GM12872 (cell line): Measurements from ENCODE around the gene SMG6.

ENCODE experiments used
- CTCF ChIP-seq: IDR thresholded peaks from 3 replicates; pipeline ENCODE4 v1.5.1; 2011; ENCODE audit warnings: low read depth, mild to moderate bottlenecking, low read length, moderate library complexity; ENCODE audit not compliant: insufficient read depth

Gene SMG6

GRCh38 chr17:2183346-2183745 lies 120.2 kb downstream of the SMG6 start:
- TF ChIP-seq CTCF = no peak

DNA sequence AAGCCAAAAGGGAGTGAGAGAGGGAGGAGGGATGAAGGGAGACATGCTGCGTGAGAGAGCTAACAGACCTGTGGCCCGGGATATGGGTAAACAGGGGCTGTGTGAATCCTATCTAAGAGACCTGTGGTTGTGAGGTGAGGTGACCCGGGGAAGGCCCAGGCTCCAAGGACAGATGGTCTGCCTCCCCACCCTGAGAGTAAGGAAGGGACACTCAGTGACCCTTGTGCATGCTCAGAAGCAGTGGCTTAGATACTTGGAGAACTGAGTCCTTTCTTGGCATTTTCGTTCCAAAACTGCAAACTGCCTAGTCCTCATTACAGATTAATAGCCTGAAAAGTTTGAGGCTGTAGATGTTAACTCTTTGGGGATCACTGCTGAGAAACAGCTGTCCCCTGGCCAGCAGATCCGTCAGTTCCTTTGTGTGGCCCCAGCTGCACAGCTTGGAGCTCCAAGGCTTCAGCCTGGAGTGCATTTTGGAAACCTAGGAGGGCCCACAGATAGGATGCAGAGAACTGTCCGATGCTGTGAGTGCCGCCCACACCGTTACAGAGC lies 121.6 kb downstream of the SMG6 start:
- no peak for TF ChIP-seq CTCF

- no peak for TF ChIP-seq CTCF
Observed at GRCh38 chr17:2181206-2181896, 122.2 kb downstream of the SMG6 start.

- TF ChIP-seq CTCF = no peak
Observed at GRCh38 chr17:2180768-2181167, 122.8 kb downstream of the SMG6 start.

- no peak for TF ChIP-seq CTCF
Observed at GRCh38 chr17:2179615-2180295, 123.8 kb downstream of the SMG6 start.

GRCh38 chr17:2178798-2179501 lies 124.6 kb downstream of the SMG6 start:
- no peak for TF ChIP-seq CTCF

GRCh38 chr17:2177235-2177811 lies 126.3 kb downstream of the SMG6 start:
- no peak for TF ChIP-seq CTCF
